ENCODE results near the gene KCTD5. TPM values are rescaled to one million over a fixed set of nuclear protein-coding genes. Genes with fewer than 3 reads are reported as not detected.

Gene KCTD5
- total and polyA plus RNA-seq, 9 of the 15 experiments (the other 6 are each of a cell fraction or from before 2014, with no cell fraction given), result 0.73 to 58.3 (median 32.3) TPM

- Histone ChIP-seq H3K4me1 (replicated peaks in 1 of 2; ENCODE audit: control insufficient read depth in 2 of 2, insufficient read depth in 2 of 2, low read length in 2 of 2) (peaks cover 5 to 40% of the 10 kb centered on the region in 2 experiments), H3K9me3 (replicated peaks; ENCODE audit: control insufficient read depth, insufficient read depth, low read depth, low read length) (no peaks in the 10 kb centered on the region), H4K20me1 (replicated peaks; ENCODE audit: control insufficient read depth, insufficient read depth, low read length) (peaks cover 13% of the 10 kb centered on the region), H3K4me3 (no peak overlapping the region), H3K9me1 (ENCODE audit: control insufficient read depth, insufficient read depth, low read length) (no peaks in the 10 kb centered on the region), H3K27ac (ENCODE audit: extremely low read depth, low read depth, low read length) (no peak overlapping the region), H3K4me2 (ENCODE audit: insufficient read depth, low read length) (0 out of 2 replicates have a peak overlapping the region, but pooled peaks have one; percentile 12), H3K9ac (ENCODE audit: insufficient read depth in 1 of 2, low read depth in 2 of 2, low read length in 2 of 2) (no peak overlapping the region; a peak in 1 of 4 replicates), H3K36me3 (ENCODE audit: control insufficient read depth, insufficient read depth, low read length) (peaks cover 26% of the 10 kb centered on the region; the same call in 2 of the 3 replicates), H3K27me3 (ENCODE audit: control insufficient read depth in 2 of 2, insufficient read depth in 2 of 2, low read length in 2 of 2) (no peaks in the 10 kb centered on the region), H3K79me2 (ENCODE audit: control insufficient read depth, insufficient read depth, low read length) (peaks cover 32% of the 10 kb centered on the region), H2AFZ (ENCODE audit: low read depth, low read length) (no peak overlapping the region)
- ATAC-seq (no peak), DNase-seq (ENCODE audit: extremely low read depth in 1 of 4, low spot score in 3 of 4) (peak; percentile 8 to 44 (median 24)), FAIRE-seq (no peak)
- ChIA-PET CTCF (ENCODE audit: low intra/inter-chr PET ratio) (no interaction called here), POLR2A (interaction anchor here (1.0 kb wide), 1 partner anchor 17 kb away, joined by 3 read pairs; no protein-coding TSS in a partner anchor)
- BruUV-seq (replicated peaks), result no TSS peak
- in situ Hi-C loops (cut with MboI) (no loop called here), intact Hi-C loops (cut with micrococcal nuclease) (no loop called here)
- 55% methylated on average over 17 of the region's 20 CpGs for WGBS (ENCODE audit: insufficient coverage, low coverage, missing lambda C conversion rate)
- no peak for TF ChIP-seq POLR2H (tag; IDR thresholded peaks at IDR 0.05; ENCODE audit: low read depth)
- TF ChIP-seq PTTG1 (tag; IDR thresholded peaks at IDR 0.05; ENCODE audit: low read depth), result no peak
- TF ChIP-seq CBX2 (IDR thresholded peaks at IDR 0.05; ENCODE audit: insufficient read depth, low read length, poor library complexity, severe bottlenecking), result no peak
- no peak for TF ChIP-seq RFX7 (CRISPR knock-in tag; IDR thresholded peaks at IDR 0.05)
- no peak for TF ChIP-seq DACH1 (IDR thresholded peaks at IDR 0.05; ENCODE audit: partially characterized antibody)
- 0 out of 4 replicates have a peak, but pooled peaks of 1 of the 2 experiments have one; percentile 35 for TF ChIP-seq UBTF (IDR thresholded peaks at IDR 0.05; ENCODE audit: borderline replicate concordance in 1 of 2, low read depth in 2 of 2, low read length in 2 of 2)
- TF ChIP-seq FOXK1 (CRISPR knock-in tag; IDR thresholded peaks at IDR 0.05; ENCODE audit: borderline replicate concordance), result no peak
- no peak for TF ChIP-seq ZNF584 (CRISPR knock-in tag; IDR thresholded peaks at IDR 0.05; ENCODE audit: low read depth)
- TF ChIP-seq GTF2E2 (tag; IDR thresholded peaks at IDR 0.05), result no peak
- TF ChIP-seq ZNF449 (CRISPR knock-in tag; IDR thresholded peaks at IDR 0.05), result no peak
- TF ChIP-seq HMBOX1 (IDR thresholded peaks at IDR 0.05), result peak; percentile 89
- TF ChIP-seq ZBTB11 (CRISPR knock-in tag; IDR thresholded peaks at IDR 0.05), result 0 out of 6 replicates have a peak, but pooled peaks of 1 of the 3 experiments have one; percentile 38
Measured at GRCh38 chr16:2686912-2687507, 4.7 kb downstream of the KCTD5 start.
